HG02870 (cell line): ENCODE results near the gene NAPSA.
"Not testable (repeated sequence)": the region's sequence is repeated elsewhere in the genome, so short reads cannot be mapped to it uniquely, and the experiment has no call there.

ENCODE experiments used
- ATAC-seq: cut with Tn5 transposase; IDR thresholded peaks from one replicate; pipeline ENCODE4 v1.9.1; 2021; ENCODE audit warnings: mild to moderate bottlenecking, moderate library complexity; ENCODE audit not compliant: unreplicated experiment

The NAPSA gene

DNA sequence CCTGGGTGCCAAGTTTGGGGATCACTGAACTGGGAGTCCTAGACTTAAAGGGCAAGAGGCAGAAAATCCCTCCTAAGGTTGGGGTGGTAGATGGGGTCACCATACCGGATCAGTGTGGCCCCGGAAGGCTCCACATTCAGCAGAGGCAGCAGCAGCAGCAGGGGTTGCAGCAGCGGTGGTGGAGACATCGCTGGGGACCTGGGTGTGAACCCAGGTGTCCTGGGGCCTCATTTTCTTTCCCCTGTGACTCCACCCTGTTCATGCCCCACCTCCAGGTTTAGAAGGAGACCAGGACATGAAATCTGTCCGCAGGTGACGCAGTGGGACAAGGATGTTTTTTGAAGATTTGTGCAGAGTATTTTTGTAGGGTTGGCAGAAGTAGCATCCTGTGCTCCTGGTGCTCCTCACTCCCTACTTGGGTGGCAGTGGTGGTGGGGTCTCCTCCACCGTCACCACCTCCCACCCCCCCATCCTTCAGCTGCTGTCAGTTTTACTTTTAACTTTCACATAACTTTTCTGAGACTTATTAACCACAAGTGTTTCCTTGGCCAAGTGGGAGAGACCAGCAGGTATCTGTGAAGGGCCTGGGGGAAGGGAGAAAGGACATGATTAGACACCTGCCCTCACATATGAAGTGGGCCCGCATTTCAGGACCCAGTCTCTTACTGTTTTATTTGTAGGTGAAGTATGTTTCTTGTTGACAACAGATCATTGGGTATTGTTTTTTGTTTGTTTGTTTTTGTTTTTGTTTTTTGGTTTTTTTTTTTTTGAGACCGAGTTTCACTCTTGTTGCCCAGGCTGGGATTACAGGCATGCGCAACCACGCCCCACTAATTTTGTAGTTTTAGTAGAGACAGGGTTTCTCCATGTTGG lies at the start of gene NAPSA:
NAPSA (minus strand) TSS at position 206 of the 873 bp plus-strand sequence; CDS start at position 188, 18 bp downstream.
- ATAC-seq = no peak

DNA sequence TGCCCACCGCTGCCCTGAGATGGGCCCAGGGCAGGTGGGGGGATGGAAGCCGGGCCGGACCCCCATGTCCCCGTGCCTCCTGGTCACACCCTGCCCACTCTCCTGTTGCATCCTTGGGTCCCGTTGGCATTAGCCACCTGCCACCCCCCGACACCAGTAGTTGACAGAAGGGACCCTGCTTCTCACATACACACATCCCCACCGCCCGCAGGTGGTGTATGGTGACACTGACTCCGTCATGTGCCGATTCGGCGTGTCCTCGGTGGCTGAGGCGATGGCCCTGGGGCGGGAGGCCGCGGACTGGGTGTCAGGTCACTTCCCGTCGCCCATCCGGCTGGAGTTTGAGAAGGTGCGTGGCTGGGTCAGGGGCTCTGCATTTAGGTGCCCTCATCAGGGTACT lies 48.1 kb upstream of the NAPSA start:
- no peak for ATAC-seq

DNA sequence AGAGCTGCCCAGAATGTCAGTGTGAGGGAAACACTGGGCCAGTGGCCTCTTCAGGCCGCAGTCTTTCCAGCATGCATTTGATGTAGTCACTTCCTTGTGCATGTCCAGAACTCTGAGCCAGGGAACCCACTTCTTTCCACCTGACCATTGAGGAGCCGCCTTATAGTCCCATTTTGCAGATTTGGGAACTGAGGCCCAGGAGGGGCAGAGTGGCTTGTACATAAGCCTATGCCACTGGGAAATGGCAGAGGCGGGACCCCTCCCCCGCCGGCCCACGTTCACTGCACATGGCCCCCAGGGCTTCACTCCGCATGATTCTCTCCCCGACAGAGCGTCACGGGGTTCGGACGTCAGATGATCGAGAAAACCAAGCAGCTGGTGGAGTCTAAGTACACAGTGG lies 47.7 kb upstream of the NAPSA start:
- ATAC-seq = no peak

DNA sequence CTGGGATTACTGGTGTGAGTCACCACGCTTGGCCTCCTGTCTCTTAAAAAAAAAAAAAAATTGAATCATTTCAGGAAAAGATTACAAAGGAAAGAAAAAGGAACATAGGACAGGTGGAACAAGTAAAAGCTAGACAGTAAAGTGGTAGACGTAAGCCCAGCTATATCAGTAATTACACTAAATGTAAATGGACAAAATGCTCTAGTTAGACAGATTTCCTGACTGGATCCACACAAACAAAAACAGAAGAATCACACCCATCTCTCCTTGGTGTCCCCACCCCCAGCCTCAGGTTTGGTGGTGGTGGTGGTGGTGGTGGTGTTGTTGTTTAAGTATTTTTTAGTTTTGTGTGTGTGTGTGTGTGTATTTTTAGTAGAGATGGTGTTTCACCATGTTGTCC lies 47.0 kb upstream of the NAPSA start:
- ATAC-seq = no peak

DNA sequence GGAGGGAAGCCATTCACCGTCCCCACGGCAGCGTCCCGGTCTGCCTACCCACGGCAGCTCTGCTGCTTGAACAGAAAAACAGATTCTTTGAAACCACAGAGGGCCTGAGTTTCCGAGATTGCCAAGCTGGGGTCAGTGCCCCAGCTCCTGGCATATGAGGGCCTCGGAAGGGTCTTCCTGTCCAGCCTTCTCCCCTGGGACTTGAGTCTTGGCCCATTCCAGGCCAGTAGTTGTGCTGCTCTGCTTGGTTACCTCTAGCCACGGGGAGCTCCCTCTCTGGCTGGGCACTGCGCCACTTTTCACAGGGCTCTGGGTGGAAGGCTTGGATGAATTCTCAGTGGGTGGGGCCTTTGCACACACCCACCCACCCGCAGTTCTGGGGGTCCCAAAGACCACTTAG lies 44.7 kb upstream of the NAPSA start:
- ATAC-seq = no peak

DNA sequence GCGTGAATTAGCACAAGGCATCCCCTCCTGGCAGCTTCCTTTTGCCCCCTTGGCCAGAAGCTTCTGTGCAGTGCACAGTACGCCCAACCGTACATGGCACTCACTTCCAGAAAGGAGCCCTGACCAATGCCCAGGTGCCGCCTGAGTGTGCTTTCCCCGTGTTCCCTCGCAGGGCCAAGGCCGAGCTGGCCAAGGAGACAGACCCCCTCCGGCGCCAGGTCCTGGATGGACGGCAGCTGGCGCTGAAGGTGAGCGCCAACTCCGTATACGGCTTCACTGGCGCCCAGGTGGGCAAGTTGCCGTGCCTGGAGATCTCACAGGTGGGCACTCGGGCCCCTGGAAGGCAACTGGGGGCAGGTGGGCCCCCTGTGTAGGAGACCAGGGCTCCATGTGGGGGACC lies 43.9 kb upstream of the NAPSA start:
- ATAC-seq = no peak

DNA sequence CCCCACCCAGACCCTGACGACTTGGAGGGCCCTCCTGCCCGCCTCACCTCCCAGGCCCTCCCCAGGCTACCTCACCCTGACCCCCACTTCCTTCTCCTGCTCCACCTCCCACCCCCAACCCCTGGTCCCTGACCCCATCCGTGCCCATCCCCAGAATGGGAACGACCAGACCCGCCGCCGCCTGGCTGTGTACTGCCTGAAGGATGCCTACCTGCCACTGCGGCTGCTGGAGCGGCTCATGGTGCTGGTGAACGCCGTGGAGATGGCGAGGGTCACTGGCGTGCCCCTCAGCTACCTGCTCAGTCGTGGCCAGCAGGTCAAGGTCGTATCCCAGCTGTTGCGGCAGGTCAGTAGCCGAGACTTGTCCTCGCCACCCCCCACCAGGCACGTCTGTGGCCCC lies 41.4 kb upstream of the NAPSA start:
- ATAC-seq = no peak

DNA sequence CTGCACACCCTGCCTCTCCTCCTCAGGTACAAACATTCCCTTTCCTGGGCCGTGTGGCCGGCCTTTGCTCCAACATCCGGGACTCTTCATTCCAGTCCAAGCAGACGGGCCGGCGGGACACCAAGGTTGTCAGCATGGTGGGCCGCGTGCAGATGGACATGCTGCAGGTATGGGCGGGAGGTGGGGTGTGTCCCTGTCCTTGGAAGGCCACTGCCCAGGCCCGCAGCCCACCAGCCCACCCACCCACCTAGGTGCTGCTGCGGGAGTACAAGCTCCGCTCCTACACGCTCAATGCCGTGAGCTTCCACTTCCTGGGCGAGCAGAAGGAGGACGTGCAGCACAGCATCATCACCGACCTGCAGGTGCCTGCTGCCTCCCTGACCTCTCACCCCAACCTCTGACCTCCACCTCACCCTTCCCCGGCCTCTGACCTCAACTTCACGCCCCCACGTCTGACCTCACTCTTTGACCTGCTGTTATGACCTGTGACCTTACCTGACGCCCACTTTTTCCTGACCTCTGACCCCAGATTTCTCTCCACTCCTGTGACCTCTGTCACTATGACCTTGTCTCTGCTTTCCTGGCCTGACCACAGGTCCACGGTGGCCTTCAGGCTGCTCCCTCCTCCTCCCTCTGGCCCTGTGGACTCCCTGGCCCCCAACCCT lies 40.8 kb upstream of the NAPSA start:
- no peak for ATAC-seq

DNA sequence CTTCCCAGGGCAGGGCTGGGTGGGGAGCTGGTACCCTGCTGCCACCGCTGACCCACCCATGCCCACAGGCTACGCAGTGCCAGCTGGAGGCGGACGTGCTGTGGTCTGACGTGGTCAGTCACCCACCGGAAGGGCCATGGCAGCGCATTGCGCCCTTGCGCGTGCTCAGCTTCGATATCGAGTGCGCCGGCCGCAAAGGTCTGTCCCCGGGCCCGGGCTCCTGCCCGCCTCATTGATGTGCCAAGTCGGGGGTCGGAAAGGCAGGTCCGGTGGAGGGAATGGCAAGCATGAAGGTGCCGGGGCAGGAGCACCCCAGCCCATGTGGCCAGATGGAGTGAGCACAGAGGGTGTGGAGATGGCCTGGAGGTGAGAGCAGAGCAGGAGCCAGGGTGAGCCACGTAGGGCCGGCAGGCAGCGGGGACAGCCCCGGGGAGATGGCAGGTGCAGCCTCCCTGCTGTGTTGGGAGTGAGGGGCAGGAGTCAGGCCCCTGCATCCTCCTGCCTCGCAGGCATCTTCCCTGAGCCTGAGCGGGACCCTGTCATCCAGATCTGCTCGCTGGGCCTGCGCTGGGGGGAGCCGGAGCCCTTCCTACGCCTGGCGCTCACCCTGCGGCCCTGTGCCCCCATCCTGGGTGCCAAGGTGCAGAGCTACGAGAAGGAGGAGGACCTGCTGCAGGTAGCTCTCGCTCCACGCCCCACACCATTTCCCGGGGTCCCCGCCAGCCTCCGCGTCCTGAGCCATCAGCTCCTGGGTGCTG lies 37.3 kb upstream of the NAPSA start:
- no peak for ATAC-seq

DNA sequence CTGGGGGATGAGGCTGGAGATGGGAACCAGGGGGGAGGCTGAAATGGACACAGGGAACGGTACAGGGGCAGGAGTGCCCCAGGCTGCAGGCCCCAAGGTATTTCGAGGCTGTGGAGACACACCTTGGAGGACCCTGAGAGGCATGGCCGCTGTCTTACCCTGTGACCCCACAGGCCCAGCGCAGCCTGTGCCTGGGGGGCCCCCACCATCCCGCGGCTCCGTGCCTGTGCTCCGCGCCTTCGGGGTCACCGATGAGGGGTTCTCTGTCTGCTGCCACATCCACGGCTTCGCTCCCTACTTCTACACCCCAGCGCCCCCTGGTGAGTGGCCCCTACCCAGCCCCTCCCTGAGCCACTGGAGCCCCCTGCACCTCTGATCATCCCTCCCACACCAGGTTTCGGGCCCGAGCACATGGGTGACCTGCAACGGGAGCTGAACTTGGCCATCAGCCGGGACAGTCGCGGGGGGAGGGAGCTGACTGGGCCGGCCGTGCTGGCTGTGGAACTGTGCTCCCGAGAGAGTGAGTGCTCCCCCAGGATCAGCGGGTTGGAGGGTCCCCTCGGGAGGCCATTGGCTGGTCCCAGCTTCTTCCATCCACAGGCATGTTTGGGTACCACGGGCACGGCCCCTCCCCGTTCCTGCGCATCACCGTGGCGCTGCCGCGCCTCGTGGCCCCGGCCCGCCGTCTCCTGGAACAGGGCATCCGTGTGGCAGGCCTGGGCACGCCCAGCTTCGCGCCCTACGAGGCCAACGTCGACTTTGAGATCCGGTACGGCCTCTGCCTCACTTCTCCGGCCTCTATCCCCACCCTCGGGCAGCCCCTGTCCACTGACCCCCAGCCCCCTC lies 36.4 kb upstream of the NAPSA start:
- no peak for ATAC-seq

DNA sequence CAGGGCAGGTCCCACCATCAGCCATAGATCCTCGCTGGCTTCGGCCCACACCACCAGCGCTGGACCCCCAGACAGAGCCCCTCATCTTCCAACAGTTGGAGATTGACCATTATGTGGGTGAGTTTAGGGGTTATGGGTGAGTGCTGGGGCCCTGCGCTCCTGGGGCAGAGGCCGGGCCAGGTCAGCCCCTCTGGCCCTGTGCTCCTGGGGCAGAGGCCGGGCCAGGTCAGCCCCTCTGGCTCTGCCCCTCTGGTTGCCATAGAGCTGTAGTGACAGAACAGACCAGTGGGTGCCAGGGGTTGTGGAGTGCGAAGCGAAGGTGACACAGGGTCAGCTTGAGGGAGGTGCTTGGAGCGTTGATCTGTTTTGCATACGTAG lies 33.9 kb upstream of the NAPSA start:
- ATAC-seq = no peak

DNA sequence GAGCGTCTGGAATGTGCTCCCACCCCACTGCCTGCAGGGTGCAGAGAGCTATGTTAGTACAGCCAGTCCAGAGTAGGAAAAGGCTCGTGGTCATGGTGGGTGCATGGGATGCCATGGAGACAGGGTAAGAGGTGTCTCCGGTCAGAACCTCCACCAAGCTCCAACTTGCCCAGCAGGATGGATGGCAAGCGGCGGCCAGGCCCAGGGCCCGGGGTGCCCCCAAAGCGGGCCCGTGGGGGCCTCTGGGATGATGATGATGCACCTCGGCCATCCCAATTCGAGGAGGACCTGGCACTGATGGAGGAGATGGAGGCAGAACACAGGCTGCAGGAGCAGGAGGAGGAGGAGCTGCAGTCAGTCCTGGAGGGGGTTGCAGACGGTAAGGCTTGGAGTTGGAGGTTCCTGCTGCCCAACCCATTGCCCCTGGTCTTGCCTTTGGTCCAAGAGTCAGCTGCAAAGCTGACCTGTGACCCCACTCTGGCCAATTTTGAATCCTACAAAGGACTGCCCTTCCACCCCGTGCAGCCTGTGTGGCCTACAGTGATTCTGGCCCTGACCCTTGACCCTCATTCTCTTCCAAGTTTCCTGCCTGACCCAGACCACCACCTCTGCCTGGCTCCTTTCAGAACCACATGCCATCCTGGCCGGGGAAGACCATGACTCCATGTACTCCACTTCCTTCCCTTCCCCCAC lies 33.4 kb upstream of the NAPSA start:
- no peak for ATAC-seq

DNA sequence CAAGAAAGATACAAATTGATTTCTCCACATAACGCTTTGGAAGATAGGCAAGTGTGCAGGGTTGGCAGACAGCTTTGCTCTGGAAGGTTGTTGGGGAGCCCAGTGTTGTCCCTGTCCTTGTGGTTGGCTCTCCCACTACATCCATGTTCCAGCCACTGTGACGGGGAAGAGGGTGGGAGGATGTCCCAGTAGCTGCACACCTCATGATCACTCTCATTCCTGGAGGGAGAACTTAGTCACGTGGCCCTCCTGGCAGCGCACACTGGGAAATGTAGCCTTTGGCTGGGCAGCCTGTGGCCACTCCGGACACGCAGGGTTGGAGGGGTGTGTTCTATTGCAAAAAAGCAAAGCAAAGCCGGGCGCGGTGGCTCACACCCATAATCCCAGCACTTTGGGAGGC lies 28.6 kb upstream of the NAPSA start:
- no peak for ATAC-seq

DNA sequence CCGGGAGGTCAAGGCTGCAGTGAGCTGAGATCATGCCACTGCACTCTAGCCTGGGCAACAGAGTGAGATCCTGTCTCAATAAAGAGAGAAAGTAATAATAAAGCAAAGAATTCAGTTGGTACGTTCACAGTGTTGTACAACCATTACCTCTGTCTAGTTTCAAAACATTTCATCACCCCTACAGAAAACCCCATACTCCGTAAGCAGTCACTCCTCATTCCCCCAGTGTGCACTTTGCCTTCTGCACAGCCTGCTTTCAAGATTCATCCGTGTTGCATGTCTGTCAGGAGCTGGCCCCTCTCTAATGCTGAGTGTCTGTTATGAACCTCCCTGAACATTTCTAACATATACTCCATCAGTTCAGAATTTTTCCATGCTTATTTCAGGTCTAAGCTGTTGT lies 28.1 kb upstream of the NAPSA start:
- no peak for ATAC-seq

DNA sequence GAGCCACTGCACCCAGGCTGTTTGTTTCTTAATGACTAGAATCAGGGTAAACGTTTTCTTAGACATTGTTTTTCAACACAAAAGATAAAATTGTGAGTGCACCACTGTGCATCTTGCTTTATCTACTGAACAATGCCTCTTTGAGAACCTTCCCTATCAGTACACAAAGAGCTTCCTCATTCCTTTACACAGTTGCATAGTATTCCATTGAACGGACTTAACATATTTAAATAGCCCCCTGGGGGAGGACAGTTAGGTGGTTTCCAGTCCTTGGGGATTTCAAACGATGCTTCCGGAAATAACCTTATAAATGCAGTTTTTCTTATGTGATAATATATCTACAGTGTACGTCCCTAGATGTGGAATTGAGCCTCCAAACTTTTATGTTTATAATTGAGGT lies 27.3 kb upstream of the NAPSA start:
- ATAC-seq = no peak

DNA sequence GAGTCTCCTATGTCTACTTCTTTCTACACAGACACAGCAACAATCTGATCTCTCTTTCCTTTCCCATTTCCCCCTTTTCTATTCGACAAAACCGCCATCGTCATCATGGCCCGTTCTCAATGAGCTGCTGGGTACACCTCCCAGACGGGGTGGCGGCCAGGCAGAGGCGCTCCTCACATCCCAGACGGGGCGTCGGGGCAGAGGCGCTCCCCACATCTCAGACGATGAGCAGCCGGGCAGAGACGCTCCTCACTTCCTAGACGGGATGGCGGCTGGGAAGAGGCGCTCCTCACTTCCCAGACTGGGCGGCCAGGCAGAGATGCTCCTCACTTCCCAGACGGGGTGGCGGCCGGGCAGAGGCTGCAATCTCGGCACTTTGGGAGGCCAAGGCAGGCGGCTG lies 25.5 kb upstream of the NAPSA start:
- not testable (repeated sequence) for ATAC-seq

DNA sequence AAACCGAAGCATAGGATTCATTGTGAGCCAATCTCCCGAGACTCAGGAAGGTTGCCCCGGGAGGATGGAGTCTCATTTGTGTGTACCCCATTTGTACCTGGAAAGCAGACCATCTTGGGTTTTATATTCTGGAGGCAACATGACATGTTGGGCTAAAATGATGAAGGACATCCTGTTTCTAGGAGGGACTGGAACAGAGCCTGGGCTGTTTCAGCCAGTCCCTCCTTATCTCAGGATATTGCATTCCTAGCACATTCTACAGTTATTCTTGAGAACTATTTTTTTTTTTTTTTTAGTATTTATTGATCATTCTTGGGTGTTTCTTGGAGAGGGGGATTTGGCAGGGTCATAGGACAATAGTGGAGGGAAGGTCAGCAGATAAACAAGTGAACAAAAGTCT lies 24.9 kb upstream of the NAPSA start:
- ATAC-seq = not testable (repeated sequence)

DNA sequence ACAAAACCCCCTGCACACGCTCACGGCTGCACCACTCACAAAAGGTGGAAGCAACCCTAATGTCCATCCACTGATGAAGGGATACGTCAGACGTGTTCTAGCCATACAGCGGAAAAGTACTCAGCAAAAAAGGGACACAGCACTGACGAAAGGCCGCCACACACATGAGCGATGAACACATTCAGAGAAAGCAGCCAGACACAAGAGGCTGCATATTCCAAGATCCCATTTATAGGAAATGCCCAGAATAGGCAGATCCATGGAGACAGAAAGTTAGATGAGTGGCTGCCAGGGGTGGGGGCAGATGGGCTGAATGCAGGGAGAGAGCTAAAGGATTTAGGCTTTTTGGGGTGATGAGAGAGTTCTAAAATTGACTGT lies 22.4 kb upstream of the NAPSA start:
- no peak for ATAC-seq

DNA sequence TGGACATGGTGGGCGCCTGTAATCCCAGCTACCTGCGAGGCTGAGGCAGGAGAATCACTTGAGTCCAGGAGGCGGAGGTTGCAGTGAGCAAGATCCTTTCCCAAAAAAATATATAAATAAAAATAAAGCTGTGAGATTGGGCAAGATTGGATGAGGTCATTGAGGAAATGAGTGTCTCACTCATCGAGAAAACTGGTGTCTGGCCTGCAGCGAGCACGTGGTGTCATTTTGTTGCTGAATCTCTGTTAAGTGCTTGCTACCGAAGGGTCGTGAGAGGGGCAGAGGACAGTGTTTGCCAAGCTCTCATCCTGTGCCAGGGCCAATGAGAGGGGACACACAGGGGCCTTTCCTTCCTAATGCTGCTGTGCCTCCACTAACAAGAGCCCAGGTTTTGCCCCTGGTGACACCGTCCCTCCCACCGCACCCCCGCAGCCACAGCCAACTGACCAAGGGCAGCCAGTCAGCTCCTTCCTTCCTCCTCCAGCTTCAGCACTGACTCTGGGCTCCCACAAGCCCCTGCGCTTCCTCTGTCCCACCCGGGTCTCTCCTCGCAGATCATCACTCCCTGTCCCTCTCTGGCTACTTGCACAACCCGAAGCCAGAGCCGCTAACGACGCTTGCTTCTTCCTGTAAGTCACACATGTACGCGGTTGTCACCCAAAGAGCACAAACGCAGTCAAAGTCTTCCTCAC lies 21.9 kb upstream of the NAPSA start:
- no peak for ATAC-seq
